GM12801 (cell line): Measurements from ENCODE around the gene IL3RA.

Source experiments
- CTCF ChIP-seq: IDR thresholded peaks from one replicate; pipeline ENCODE4 v1.5.1; 2011; ENCODE audit warnings: control low read depth; ENCODE audit not compliant: insufficient read length; ENCODE audit errors: extremely low read depth

IL3RA gene

GRCh38 chrX:1359477-1359873 is 22.9 kb downstream of the IL3RA start:
- TF ChIP-seq CTCF = no peak

DNA sequence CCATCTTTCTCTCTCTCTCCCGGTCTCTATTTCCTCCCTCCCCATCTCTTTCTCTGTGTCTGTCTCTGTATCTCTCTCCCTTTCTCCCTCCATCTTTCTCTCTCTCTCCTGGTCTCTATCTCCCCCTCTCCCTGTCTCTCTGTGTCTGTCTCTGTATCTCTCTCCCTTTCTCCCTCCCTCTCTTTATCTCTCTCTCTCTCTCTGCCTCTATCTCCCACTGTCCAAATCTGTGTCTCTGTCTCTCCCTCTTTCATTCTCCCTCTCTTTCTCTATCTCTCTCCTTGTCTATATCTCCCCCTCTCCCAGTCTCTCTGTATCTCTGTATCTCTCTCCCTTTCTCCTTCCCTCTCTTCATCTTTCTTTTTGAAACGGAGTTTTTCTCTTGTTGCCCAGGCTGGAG is 23.6 kb downstream of the IL3RA start:
- no peak for TF ChIP-seq CTCF

DNA sequence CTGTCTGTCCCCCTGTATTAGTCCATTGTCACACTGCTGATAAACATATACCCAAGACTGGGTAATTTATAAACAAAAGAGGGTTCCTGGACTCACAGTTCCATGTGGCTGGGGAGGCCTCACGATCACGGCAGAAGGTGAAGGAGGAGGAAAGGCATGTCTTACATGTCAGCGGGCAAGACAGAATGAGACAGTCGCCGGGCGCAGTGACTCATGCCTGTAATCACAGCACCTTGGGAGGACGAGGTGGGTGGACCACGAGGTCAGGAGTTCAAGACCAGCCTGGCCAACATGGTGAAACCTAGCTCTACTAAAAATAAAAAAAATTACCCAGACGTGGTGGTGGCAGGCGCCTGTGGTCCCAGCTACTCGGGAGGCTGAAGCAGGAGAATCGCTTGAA is 24.7 kb downstream of the IL3RA start:
- no peak for TF ChIP-seq CTCF

DNA sequence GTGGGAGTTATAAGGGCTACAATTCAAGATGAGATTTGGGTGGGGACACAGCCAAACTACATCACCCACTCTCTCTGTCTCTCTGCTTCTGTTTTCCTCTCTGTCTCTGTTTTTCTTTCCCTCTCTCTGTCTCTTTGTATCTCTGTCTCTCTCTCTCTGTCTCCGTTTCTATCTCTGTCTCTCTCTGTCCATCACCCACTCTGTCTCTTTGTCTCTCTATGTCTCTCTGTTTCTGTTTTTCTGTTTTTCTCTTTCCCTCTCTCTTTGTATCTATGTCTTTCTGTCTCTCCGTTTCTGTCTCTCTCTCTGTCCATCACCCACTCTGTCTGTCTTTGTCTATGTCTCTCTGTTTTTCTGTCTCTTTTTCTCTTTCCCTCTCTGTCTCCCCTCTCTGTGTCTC is 25.3 kb downstream of the IL3RA start:
- TF ChIP-seq CTCF = no peak

DNA sequence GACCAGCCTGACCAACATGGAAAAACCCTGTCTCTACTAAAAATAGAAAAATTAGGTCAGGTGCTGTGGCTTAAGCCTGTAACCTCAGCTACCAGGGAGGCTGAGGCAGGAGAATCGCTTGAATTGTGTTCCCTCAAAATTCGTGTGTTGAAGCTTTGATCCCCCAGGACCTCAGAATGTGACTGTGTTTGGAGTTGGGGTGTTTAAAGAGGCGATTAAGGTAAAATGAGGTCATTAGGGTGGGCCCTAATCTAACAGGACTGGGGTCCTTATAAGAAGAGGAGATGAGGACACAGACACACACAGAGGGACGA is 31.8 kb downstream of the IL3RA start:
- no peak for TF ChIP-seq CTCF

DNA sequence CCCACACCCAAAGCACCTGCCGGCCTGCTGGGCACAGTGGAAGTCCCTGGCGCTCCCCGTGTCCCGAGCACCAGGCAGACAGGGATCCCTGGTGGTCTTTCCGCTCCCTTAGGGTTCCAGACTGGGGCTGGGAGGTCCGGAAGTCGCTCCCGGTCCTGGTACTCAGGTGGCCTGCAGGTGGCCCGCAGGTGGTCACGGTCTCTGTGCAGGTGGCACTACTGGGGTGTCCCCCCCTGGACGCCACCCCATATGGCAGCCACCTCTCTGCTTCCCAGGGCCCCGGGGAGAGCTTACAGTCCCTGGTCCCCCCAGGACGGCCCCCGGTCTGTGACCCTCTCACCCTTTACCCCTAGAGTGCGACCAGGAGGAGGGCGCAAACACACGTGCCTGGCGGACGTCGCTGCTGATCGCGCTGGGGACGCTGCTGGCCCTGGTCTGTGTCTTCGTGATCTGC is 41.7 kb downstream of the IL3RA start:
- TF ChIP-seq CTCF = no peak

- no peak for TF ChIP-seq CTCF
Measured at GRCh38 chrX:1380672-1381233, 44.2 kb downstream of the IL3RA start.
